ENCODE measurements around the gene AHDC1.

AHDC1 gene

DNA sequence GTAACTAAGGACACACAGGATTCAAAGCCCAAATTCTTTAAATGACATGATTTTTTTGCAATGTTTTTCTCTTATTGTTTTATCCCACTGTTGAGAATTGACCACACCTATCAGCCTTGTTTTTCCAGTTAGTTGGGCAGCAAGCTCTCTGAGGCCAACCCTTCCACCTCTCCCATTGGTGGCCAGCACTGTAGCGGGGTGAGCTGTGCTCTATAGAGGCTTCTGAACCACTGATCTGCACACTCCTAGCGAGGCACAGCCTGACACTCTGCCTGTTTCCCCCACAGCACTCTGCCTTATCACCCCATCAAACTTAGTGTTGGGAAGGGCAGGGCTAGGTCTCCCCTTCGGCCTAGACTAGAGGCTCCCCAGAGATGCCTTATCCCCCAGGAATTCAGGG is 19.5 kb downstream of the AHDC1 start:
- no peak for DNase-seq (ENCODE audit: low read depth in 2 of 2)

DNA sequence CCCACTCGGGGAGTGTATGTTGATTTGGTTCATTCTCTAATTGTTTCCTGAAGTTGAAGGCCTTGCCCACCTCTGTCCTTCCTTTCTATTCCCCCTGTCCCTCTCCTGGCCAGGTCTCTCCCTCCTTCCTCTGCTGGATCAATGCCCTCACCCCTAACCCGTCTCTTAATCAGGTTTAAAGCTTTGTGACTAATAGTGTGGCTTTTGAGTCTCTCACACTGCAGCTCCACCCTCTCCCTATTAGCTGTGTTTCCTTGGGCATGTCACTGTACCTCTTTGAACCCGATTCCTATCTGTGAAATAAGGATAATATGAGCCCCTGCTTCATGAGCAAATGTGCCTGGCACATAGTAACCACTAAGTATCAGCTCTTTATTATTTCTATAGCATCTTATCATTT is 20.5 kb downstream of the AHDC1 start:
- no peak for DNase-seq (ENCODE audit: low read depth in 2 of 2)

DNA sequence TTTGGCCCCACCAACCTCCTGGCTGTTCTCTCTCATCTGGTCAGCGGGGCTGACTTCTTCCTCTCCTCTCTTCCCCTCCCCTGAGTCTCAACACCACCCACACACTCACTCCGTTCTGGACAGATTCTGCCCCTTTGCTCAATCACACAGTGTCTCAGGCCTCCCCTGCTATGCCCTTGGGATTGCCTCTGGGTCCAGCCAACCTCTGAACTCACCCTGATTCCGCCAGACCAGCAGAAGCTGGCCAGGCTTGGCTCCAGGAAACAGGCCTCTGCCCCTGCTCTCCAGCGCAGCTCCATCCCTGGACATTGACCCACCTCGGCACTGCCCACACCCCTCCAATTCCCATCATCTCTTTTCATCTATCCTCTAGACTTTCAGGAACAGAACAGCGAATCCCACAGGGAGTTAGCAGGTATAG is 22.1 kb downstream of the AHDC1 start:
- no peak for DNase-seq (ENCODE audit: low read depth in 2 of 2)

DNA sequence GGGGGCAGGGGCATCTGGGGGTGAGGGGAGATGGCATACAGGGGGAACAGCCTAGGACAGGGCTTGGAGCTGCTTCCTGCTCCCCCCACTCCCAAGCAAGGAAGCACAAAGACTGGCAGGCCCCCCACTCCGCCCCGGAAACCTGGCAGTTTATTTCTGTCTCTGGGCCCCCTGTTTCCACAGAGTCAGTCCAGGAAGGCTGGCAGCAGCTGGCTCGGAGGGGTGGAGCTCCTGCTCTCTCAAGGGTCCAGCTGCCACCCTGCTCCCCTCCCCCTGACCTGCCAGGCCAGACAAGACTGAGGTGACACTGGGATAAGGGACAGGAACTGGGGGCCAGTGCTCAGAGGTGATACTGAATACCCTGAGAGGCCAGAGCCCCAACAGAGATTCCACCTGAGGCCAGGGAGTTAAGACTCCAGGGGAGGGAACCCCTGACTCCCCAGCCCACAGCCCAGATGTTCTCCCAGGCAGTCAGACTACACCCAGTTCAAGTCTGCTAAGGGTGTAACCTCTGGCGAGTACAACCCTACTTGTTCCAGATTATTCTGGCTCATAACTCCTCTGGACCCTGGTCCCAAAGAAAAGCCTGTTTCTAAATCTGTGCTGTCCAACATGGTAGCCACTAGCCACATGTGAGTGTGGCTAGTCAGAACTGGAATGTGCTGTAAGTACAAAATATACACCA is 26.3 kb downstream of the AHDC1 start:
- no peak for DNase-seq (ENCODE audit: low read depth in 2 of 2)

DNA sequence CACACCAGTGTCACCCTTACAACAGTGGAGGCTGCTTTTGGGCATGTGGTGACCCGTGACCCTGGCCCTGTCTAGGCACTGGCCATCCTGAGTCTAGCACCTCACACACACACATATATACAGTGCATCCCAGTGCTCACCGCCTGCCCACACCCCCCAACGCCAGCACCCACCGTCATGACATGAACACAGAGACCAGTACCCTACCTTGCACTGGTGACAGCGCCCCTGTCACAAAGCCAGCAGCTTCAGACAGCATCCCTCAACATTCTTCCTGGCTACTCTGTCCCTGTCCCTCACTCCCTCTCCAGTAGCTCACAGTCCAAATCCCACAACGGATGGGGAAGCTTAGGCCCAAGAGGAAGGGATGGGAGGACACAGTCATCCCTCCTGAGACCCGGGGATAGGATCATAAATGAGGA is 27.1 kb downstream of the AHDC1 start:
- no peak for DNase-seq (ENCODE audit: low read depth in 2 of 2)

DNA sequence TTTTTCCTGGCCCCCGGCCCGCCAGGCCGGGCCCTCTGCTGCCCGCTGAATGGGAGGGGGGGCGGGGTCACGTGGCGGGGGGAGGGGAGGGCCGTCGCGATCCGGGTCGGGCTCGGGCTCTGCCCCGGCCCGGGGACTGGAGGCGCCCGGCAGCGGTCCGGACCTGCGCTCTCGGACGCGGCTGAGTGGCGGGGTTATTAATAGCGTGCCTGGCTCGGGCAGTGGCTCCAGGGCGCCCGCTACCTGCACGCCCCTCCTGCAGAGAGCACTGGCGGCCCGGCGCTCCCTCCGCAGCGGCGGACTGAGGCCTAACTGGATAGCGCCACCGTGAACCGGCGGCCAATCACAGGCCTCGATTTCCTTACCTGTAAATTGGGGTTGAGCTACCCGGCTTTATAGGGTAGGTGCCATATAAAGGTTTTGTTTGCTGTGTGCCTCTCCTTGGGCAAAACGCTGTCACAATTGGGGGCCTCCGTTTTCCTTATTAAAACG is 28.1 kb downstream of the AHDC1 start:
- no peak for DNase-seq (ENCODE audit: low read depth in 2 of 2)

DNA sequence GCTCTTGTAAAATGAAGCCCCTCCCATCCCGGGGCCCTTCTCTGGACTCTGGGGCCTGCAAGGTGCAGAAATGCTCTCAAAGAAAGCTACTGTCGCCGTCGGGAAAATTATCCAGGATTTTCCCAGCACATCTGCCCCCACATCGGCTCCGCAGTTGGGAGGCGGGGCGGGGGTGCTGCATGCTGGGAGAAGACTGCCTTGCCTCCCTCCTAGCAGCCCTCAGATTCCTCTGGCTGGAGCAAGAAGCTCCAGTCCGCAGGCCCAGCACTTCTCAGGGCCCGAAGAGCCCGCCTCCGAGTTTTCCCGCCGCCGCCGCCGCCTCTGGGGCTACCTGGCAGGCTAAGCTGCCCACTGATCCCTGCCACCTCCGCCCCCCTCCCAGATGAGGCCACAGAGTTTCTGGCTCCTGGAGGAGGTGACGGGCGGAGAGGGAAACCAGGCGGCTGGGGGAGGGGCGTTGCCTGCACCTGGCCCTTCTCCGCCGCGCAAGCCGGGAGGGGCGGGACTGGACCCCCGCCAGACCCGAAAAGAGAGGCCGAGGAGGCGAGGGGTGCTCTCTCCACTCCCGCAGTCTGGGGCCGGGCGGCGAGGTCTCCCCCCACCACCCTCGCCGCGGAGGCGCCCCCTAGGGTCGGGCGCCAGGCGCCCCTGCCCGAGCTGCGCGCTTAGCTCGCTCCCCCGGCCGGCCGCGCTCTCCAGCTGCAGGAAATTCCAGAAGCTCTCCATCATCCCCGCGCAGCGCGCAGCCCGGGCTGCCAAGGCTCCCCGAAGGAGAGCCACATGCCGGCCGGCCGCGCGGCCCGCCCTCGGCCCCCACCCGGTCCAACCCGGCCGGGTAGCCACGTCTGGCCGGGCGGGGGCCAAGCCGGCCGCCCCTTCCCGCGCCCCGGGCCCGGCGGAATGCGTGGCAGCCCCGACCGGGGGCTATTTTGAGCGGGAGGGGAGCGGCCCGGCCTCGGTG is 28.8 kb downstream of the AHDC1 start:
- DNase-seq (ENCODE audit: low read depth in 2 of 2) = no peak

DNA sequence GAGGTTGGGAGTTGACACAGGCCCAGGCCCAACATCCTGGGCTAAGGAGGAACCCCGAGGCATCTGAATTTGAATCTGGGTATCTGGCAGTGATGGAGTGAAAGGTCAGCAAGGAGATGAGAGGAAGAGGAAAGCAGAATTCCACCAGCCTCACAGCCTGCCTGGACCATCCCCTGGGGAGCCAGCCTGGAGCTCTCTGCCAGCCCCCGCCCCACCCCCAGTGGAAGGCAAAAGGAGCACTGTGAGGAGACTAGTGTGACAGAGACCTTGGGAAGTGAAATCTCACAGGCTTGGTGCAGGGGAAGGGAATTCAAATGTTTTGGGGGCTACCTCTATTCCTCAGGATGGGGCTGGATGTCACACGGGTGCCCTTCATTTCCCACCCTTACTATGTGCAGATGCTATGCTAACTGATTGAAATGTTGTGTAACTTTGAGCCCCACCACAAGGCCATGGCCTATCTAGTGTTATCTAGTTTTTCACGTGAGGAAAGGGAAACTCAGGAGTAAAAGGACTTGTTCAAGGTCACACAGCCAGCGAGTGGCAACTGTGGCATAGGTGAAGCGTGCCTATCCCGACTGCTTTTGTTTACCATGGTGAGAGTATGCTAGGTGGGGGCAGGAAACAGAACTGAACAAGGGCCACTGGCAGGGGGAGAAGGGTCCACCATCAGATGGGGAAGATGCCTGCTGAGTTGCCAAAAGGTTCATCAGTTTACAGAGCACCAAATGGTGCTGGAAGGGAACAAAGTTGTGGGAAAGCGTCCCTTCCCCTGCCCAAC is 29.8 kb downstream of the AHDC1 start:
- no peak for DNase-seq (ENCODE audit: low read depth in 2 of 2)

DNA sequence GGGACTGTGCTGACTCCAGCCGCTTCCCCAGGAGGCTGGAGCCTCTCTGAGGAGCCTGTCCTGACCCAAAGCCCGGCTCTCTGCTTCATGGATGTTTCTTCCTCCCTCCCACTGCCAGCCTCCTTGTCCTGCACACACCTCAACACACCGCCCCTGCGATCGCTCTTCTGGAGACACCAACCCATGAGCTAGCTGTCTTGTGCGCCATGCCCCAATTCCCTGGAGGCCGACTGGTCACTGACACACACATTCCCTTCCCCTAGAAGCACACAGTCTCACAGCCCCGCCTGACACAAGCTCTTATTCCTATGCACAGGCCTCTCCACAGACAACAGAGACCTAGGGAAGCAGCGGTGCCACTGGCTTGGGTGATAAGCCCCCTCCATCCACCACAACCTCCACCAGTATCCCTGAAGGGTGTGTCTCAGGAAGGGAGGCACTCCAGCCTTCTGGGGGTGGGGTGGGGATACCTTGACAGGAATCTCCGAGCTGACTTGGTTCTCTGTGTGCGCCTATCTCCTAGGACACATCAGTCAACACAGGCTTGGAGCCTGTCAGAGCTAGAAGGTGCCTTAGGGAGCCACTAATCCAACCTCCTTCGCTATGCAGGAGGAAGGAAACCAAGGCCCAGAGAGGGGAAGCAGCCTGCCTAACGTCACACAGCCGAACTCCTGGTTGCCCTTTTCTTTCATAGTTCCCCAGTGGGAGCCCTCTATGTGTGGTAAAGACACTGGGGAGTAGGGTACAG is 31.1 kb downstream of the AHDC1 start:
- no peak for DNase-seq (ENCODE audit: low read depth in 2 of 2)

DNA sequence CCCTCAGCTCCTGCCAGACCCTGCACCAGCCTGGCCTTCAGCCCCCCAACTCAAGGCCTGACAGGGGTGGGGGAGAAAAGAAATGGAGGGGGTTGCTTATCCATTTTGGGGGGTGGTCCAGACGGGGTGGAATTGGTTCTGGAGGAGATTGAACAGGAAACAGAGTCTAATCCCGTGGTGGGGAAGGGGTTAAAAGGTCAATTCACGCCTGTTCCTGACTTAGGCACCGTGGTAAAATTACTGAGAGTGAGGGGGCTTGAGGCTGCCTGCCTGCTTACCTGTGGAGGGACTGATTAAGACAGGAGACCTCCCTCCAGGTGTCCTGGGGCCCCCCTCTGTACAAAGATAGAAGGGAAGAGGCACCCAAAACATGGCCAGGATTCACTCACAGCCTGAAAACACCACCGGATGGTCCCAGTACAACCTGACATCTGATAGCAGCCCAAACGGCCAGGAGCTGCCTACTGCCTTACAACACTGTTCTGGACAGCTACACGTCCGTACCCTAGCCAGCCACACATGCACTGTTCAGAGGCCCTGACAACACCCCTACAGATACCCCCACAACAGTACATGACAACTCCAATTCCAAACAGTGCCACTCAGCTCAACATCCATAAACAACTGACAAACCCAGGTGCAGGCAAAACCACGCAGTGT is 31.8 kb downstream of the AHDC1 start:
- no peak for DNase-seq (ENCODE audit: low read depth in 2 of 2)

DNA sequence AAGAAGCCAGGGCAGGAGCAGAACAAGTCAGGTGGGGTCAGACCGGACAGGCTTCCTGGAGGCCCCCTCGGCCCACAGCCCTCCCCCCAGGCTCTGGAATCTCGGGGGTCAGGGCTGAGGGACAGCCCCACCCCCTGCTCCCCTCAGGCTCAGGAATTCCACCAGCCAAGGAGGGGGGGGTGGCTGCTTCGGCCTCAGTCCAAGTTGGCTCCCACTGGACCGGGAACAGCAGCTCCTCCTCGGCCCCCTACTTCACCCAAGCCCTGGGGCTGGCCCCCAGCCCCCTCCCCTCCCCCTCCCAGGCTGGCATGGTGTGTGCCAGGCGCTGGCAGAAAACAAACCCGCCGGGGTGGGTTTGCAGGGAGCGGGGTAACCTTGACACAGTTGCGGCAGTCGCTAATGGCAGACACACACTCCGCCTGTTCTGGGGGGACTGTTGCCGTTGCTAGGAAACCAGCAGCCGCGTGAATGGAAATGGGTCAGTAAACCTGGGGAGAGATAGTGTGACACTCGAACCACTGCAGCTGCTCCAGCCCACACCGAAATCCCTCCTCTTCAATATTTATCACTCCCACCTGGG is 32.4 kb downstream of the AHDC1 start:
- DNase-seq (ENCODE audit: low read depth in 2 of 2) = no peak

DNA sequence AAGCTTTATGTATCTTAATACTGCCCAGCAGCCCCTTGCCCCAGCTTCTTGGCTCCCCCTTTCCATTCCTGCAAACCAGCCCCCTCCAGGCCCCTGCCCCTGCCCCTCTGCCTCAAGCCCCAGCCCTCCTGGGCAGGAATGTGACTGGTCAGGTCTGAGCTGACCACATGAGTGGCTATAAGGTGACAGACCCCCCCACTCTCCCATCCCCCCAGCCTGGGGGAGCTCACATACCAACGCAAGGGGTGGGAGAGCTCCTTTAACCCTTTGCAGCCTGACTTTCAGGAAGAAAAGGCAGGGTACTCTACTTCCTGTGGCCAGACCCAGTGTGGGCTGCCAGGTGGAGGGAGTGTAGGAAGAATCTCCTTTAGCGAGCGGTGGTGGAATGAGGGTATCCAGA is 33.2 kb downstream of the AHDC1 start:
- no peak for DNase-seq (ENCODE audit: low read depth in 2 of 2)

DNA sequence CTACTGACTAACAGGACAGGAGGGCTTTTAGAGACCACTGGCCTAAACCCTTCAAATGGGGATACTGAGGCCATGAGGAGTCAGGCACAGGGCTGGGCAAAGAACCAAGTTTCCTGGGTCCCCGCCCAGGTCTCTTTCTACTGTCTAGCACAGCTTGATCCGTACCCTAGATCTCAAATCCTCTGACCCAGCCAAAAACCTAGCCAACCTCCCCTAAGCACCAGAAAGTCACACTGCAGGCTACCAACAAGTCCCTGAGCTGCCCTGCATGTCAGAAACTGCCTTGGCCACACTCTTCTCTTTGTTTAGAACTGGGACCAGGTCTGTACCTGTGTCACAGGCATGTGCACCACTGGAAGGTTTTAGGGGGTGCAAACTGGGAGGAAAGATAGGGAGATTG is 33.6 kb downstream of the AHDC1 start:
- no peak for DNase-seq (ENCODE audit: low read depth in 2 of 2)

DNA sequence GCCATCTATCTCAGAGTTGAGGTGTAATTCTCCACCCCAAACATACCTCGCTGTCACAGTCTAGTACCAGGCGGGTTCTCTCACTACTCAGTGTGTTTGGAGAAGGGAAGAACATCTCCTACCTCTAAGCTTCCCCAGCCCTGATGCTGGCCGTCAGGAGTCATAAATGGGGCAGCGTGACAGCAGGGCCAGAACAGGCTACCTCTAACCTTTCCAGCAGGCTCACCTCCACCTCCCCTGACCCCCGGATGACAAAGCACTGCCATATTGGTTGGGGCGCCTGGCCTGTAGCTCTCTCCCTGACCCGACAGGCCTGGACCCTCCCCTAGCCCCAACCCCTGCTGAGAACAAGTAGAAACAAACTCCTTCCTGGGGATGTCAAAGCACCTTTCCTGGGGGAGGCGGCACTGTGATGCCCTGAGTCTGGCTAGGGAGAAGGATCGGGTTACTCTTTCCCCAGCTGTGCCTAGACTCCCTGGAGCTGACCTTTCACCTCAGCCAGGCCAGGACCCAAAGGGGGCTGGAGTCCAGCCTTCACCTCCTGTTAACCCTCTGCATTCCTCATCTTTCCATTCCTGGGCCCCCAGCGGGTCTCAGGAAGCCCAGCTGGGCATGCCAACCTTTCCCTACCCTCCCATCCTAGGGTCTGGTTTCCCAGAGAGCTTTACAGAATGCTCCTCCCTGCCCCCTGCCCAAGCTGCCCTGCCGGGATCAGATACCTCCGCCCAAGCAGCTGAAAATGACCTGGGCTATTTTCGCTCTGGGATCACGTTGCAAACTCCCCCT is 34.2 kb downstream of the AHDC1 start:
- DNase-seq (ENCODE audit: low read depth in 2 of 2) = no peak

DNA sequence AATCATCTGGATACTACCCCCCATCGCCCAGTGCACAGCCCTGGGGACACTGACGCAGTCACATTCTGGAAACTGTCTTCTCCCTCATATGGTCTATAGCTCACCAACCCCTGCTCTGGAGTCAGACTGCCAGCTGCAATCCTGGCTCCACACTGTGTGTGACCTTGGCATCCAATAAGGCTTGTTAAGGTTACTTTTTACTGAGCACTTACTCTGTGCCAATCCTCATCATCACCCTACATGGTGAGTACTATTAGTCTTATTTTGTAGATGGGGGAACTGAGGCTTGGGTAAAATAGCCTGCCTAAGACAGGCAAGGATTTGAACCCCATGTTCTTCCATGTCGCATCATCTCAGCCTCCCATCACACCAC is 34.9 kb downstream of the AHDC1 start:
- DNase-seq (ENCODE audit: low read depth in 2 of 2) = no peak

DNA sequence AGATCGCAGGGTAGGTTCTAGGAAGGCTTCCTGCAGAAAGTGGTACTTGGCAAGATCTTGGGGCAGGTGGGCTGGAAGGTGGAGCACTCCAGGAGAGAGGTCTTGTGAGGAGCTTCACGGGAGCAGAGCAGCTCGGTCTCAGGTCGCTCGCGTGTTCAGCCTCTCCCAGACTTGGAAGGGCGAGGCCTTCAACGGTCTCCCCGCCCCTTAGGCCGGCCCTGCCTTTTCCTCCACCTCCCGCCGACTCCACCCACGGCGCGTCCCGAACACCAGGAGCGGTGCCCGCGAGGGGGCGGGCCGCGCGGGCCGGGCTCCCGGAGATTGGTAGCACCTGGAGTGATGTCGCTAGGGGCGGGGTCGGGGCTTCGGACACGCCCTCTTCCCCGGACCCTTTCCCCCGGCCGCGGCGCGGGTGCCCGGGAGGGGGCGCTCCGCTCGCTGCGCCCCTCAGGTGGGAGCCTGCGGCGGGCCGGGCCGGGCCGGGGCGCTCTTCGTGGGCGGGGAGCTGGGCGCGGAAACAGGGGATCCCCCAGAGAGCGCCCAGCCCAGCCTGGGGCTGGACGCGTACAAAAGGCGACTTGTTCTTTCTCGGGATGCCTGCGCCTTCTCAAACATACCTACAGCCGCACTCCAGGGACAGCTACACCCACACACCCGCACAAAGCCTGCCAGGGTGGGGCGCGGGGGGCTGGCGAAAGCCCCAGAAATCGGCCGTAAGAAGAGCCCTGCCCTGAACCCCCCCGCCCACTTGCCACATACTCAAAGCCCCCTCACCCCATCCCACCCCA is 35.5 kb downstream of the AHDC1 start:
- DNase-seq (ENCODE audit: low read depth in 2 of 2) = peak; percentile 89 to 92

DNA sequence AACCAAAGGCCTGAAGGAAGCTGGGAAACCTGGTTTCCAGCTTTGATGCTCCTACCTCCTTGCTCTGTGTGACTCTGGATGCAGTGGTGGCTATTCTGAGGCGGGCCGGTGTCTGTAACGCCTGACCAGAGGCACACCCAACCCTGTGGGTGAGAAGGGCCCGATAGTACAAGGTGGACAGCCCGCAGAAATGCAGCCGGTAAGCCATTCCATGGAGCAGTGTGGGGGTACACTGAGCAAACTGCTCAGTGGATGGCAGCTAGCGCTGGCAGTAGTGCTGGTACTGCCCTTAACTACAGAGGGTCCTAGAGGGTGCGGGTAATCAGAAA is 36.0 kb downstream of the AHDC1 start:
- no peak for DNase-seq (ENCODE audit: low read depth in 2 of 2)

DNA sequence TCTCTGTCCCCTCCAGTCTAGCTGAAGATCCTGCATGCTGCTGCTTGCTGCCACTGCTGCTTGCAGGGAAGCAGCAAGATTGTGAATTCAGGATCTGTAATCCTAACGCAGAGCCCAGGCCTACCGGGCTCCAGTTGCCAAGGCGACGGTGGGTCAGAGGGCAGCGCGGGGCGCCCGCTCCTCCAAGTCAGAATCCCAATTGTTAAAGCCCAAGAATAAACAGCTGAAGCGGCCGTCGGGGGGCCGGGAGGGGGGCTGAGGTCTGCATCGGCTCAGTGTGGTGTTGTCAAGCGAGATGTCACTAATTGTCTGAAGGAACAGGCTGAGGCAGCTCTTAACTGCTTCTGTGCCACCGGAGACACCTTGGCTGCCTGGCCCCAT is 36.8 kb downstream of the AHDC1 start:
- DNase-seq (ENCODE audit: low read depth in 2 of 2) = no peak

DNA sequence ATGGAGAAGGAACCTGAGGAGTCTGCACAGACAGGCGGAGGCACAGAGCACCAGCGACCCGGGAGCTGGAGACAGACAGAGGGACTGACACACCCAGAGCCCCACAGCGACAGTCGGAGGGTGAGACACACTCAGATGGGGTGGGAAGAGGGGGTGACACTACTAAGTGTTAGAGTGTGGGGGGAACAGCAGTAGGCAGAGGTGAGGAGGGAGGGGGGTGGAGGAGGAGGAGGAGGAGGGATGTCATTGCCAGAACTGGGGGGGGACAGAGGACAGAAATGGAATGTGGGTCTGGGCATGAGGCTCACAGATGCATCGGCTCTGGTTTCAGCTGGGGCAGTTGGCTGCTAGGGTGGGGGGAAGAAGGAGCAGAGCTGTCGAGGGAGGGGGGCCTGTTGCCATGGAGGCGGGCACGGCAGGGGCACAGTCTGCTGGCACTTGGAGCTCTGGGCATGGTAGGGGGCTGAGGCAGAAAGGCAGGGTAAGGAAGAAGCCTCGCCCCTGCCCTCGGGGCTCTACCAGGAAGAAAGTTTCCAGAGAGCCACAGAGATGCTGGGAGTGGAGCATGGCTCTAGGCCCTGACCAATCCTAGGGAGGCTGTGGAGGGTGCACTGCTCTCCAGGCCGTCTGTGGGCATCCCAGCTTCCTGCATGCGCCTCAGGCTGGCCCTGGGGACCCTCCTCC is 37.3 kb downstream of the AHDC1 start:
- DNase-seq (ENCODE audit: low read depth in 2 of 2) = no peak

Data from activated CD4-positive, alpha-beta T cell treated with anti-CD3 and anti-CD28 coated beads for 24 hours (primary cell).